DOHH2 (cell line): ENCODE data around the gene RNGTT.

ENCODE experiments used
- EZH2phosphoT487 ChIP-seq: fragments of 200-600 bp; sonication (generic); IDR thresholded peaks from 2 replicates; pipeline ENCODE4 v1.6.1; 2017; ENCODE audit warnings: borderline replicate concordance, mild to moderate bottlenecking, antibody characterized with exemption, low read length, moderate library complexity, mixed read lengths
- TF ChIP-seq, protein P1 (sequence below): fragments of 200-600 bp; sonication (generic); IDR thresholded peaks from one replicate; pipeline ENCODE4 v1.5.1; 2014; ENCODE audit warnings: antibody characterized with exemption, mild to moderate bottlenecking, low read depth, low read length; ENCODE audit not compliant: poor library complexity, severe bottlenecking

DNA sequence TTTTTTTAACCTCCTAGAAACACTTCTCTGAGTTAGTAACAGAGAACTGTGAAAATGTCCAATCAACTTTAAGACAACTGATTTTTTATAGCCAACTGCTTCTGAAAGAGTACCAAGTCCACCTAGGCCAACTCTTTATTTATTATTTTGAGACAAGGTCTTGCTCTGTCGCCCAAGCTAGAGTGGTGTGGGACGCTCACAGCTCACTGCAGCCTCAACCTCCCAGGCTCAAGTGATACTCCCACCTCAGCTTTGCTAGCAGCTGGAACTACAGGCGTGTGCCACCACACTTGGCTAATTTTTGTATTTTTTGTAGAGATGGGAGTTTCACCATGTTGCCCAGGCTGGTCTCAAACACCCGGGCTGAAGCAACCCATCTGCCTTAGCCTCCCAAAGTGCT lies 331.6 kb downstream of the RNGTT start:
- TF ChIP-seq, protein P1, sequence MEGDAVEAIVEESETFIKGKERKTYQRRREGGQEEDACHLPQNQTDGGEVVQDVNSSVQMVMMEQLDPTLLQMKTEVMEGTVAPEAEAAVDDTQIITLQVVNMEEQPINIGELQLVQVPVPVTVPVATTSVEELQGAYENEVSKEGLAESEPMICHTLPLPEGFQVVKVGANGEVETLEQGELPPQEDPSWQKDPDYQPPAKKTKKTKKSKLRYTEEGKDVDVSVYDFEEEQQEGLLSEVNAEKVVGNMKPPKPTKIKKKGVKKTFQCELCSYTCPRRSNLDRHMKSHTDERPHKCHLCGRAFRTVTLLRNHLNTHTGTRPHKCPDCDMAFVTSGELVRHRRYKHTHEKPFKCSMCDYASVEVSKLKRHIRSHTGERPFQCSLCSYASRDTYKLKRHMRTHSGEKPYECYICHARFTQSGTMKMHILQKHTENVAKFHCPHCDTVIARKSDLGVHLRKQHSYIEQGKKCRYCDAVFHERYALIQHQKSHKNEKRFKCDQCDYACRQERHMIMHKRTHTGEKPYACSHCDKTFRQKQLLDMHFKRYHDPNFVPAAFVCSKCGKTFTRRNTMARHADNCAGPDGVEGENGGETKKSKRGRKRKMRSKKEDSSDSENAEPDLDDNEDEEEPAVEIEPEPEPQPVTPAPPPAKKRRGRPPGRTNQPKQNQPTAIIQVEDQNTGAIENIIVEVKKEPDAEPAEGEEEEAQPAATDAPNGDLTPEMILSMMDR = no peak
- no peak for TF ChIP-seq EZH2phosphoT487
